Measurements from ENCODE around the gene AMER2.

The AMER2 gene

DNA sequence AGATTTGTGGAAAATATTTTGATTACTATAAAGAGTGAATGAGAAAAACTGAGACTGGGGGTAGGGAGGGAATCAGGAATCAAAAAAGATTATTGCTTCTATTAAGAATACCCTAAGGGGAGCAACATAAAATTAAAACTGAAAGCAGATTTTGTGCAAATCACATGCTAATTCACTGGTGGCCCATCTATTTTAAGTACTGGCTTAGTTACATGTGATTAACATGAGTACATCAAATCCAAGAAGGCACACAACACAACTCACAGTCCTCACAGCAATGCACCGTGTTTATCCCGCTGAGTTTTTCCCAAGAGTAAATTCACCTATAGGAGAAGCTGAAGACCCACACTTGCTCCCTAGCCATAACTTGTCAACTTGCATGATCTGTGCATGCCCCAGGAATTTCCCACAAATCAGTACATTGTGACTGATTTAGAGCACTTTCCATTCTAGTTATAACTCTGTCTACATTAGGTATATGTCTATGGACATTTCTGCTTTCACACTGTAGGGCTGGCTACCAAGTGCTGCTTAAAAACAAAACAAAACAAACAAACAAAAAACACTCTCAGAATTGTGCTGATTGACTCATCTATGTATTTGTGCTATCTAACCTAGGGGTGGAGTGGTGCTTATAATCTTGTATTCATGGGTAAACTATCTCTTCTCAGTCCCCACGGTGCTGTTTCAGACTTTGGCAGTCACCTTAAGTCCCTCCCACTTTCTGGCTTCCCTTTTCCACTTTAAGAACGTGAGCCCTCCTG lies 24.3 kb downstream of the AMER2 start:
- no peak for TF ChIP-seq CTCF (IDR thresholded peaks at IDR 0.05; ENCODE audit: low read depth, low read length, missing control alignments)
- DNase-seq (ENCODE audit: extremely low read depth, low read depth), result no peak

GRCh38 chr13:25143706-25144105 lies 28.4 kb downstream of the AMER2 start:
- no peak for DNase-seq (ENCODE audit: extremely low read depth, low read depth)
- no peak overlapping the region for H3K4me3 ChIP-seq (replicated peaks; ENCODE audit: low read depth, low read length)
- no peak for TF ChIP-seq CTCF (IDR thresholded peaks at IDR 0.05; ENCODE audit: low read depth, low read length, missing control alignments)

More for the DNA sequence above, 24.3 kb downstream of the AMER2 start:
- H3K4me3 ChIP-seq (replicated peaks; ENCODE audit: low read depth, low read length), result no peak overlapping the region

GRCh38 chr13:25141042-25141441 lies 31.0 kb downstream of the AMER2 start:
- no peak overlapping the region for H3K4me3 ChIP-seq (replicated peaks; ENCODE audit: low read depth, low read length)
- TF ChIP-seq CTCF (IDR thresholded peaks at IDR 0.05; ENCODE audit: low read depth, low read length, missing control alignments), result no peak
- DNase-seq (ENCODE audit: extremely low read depth, low read depth), result no peak

DNA sequence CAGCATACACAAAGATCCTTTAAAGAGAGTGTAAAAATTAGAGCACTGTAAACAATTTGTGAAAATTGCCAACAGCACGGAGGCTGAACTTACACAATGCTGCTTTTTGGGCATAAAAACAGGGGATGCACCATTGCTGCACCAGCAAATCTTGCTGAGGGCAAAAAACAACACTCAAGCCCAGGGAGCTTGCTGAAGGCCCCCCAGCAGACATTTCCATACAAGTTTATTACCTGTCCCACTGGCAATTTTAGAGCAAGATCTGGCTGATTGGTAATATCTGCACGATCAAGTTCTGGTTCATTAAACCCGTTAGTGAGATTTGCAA lies 34.3 kb downstream of the AMER2 start:
- no peak for DNase-seq (ENCODE audit: extremely low read depth, low read depth)
- no peak overlapping the region for H3K4me3 ChIP-seq (replicated peaks; ENCODE audit: low read depth, low read length)

DNA sequence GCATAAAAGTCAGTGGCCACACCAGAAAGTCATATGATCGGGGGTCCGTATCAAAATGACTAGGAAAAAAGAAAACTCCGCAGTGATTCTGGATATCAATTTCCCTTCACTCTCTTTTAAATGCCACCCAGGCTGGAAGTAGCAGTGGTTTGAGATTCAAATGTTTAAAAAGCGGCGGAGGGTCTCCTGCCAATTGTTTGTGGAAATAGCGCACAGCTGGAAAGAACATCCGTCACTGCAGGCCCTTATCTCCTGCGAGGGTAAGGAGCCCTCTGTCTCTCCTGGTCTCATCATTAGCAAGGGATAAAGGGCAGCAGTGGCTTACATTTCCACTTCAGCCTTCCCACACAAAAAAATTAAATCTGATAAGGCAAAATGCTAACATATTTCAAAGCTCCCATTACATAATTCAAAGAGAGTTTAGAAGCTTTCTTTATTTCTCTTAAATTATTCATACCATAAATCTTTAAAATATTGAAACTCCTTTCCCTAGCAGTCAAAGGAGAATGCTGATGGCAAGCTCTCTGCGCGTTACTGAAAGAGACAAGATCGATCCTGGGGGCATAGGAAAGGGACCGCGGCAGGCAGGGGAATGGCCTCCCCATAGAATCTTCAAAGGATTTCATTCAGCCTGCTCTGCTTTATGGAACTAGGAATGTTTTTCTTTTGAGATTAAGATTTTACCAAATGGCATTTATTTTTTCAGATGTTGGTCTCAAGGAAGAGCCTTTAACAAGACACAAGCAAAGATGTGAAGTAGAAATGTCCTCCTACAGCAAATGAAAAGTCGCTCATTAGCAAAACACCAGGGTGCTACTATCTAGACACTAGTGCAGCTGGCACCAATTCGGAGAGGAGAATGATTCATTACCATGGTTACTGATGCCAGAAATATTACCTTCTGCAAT lies 35.0 kb downstream of the AMER2 start:
- no peak overlapping the region for H3K4me3 ChIP-seq (replicated peaks; ENCODE audit: low read depth, low read length)
- no peak for TF ChIP-seq CTCF (IDR thresholded peaks at IDR 0.05; ENCODE audit: low read depth, low read length, missing control alignments)
- DNase-seq (ENCODE audit: extremely low read depth, low read depth), result no peak

More for the DNA sequence above, 34.3 kb downstream of the AMER2 start:
- no peak for TF ChIP-seq CTCF (IDR thresholded peaks at IDR 0.05; ENCODE audit: low read depth, low read length, missing control alignments)

DNA sequence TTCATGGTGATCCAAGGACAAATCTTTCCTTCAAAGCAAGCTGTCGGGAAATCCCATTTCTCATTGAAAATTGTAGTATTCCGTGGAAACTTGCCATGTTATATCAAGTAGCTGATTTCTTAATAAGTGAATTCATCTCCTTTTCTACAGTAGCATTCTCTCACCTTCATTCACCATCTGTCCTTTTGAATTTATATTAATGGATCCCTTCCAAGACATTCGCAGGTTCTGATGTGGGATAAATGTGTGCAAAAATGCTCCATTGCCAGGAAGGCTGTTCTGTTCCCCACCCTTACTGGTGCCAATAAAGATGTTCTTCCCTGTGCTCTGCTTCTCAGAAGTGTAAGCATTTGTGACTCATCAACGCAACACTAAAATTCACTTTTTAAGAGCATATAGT lies 36.2 kb downstream of the AMER2 start:
- no peak for TF ChIP-seq CTCF (IDR thresholded peaks at IDR 0.05; ENCODE audit: low read depth, low read length, missing control alignments)
- DNase-seq (ENCODE audit: extremely low read depth, low read depth), result no peak

More for the DNA sequence above, 36.2 kb downstream of the AMER2 start:
- H3K4me3 ChIP-seq (replicated peaks; ENCODE audit: low read depth, low read length), result no peak overlapping the region

All from HFF-Myc (cell line).